CD4-positive, alpha-beta T cell (primary cell): Measurements from ENCODE around the gene ZP3. TPM values are rescaled to one million over a fixed set of nuclear protein-coding genes. Genes with fewer than 3 reads are reported as not detected.
"Not testable (repeated sequence)": the region's sequence is repeated elsewhere in the genome, so short reads cannot be mapped to it uniquely, and the experiment has no call there.

ENCODE experiments used
- ATAC-seq: fragments of 200-7000 bp; cut with Tn5 transposase; one replicate; pipeline ENCODE4 v1.10.0; 2022; ENCODE audit warnings: mild to moderate bottlenecking; ENCODE audit not compliant: poor library complexity
- CTCF ChIA-PET: fragments of 350-600 bp; sonication (Branson Sonifier 250); formaldehyde crosslinking; loops from one replicate; lab custom pipeline; 2021; ENCODE audit warnings: antibody characterized with exemption, inconsistent platforms; lab: Charles Lee
- POLR2A ChIA-PET: fragments of 350-600 bp; sonication (Branson Sonifier 250); formaldehyde crosslinking; loops from one replicate; lab custom pipeline; 2021; ENCODE audit warnings: antibody characterized with exemption, inconsistent platforms; lab: Charles Lee
- DNase-seq, 14 experiments: peaks; one replicate each; pipeline ENCODE4 v3.0.0-alpha.2; 2013 to 2020; ENCODE audit warnings: mixed read lengths in 2 of 14
- H3K27ac ChIP-seq, 2 donors: one replicate each; pipeline versions ENCODE4 v1.5.1 to v1.7.0; 2013; ENCODE audit warnings: low read length in 2 of 2, low read depth in 1 of 2, mild to moderate bottlenecking in 1 of 2
- H3K27me3 ChIP-seq, 2 experiments: 1 replicate in 1 of 2; 2 replicates in 1 of 2; pipeline versions ENCODE4 v1.6.1 to v1.7.0; 2013; ENCODE audit warnings: low read length in 2 of 2, control low read depth in 1 of 2, mild to moderate bottlenecking in 1 of 2, moderate library complexity in 1 of 2; ENCODE audit not compliant: insufficient read depth in 2 of 2, control insufficient read depth in 1 of 2
- H3K36me3 ChIP-seq: one replicate; pipeline ENCODE4 v1.6.1; 2013; ENCODE audit warnings: low read length, control low read depth; ENCODE audit not compliant: insufficient read depth
- H3K4me1 ChIP-seq: one replicate; pipeline ENCODE4 v1.6.1; 2013; ENCODE audit warnings: low read length, control low read depth; ENCODE audit not compliant: insufficient read depth
- H3K4me3 ChIP-seq: one replicate; pipeline ENCODE4 v1.5.1; 2013; ENCODE audit warnings: mild to moderate bottlenecking, low read length, moderate library complexity
- H3K9me3 ChIP-seq, 2 experiments: 1 replicate in 1 of 2; 2 replicates in 1 of 2; pipeline versions ENCODE4 v1.6.1 to v1.7.0; 2013; ENCODE audit warnings: low read length in 2 of 2, mild to moderate bottlenecking in 2 of 2, control low read depth in 1 of 2, moderate library complexity in 1 of 2; ENCODE audit not compliant: control insufficient read depth in 1 of 2, insufficient read depth in 1 of 2
- H3K27ac Mint-ChIP-seq: one replicate; pipeline ENCODE4 v1.8.0; 2020; ENCODE audit warnings: mixed read lengths
- H3K27me3 Mint-ChIP-seq: one replicate; pipeline ENCODE4 v1.8.0; 2021; ENCODE audit warnings: mixed read lengths
- H3K36me3 Mint-ChIP-seq: one replicate; pipeline ENCODE4 v1.8.0; 2021; ENCODE audit warnings: low read depth, mixed read lengths
- H3K4me1 Mint-ChIP-seq: one replicate; pipeline ENCODE4 v1.8.0; 2021; ENCODE audit warnings: low read depth, mixed read lengths
- H3K4me3 Mint-ChIP-seq: one replicate; pipeline ENCODE4 v1.8.0; 2020; ENCODE audit warnings: mild to moderate bottlenecking, mixed read lengths
- H3K9me3 Mint-ChIP-seq: one replicate; pipeline ENCODE4 v1.8.0; 2020; ENCODE audit warnings: mixed read lengths
- intact Hi-C, 2 experiments: fragments of 100-400 bp; cut with DNase I in 1 of 2; cut with micrococcal nuclease in 1 of 2; formaldehyde crosslinking; loops; one replicate each; pipeline versions ENCODE4 v1.15.1 to v1.9.0; 2023 to 2025; cut with DNase I, micrococcal nuclease
- total RNA-seq, 174 experiments: library from RNA in 2 of 174; stranded (reverse) in 2 of 174; gene quantifications; one replicate each; pipeline ENCODE4 v1.2.3 and lab custom pipeline; 2021 to 2026
- TF ChIP-seq, protein P1 (sequence below): fragments of 200-600 bp; IDR thresholded peaks from one replicate; pipeline ENCODE4 v1.8.0; 2022; ENCODE audit warnings: antibody characterized with exemption, mild to moderate bottlenecking

The ZP3 gene
- total RNA-seq, 2 experiments from 2014 or later: 3.2 to 7.0 TPM

DNA sequence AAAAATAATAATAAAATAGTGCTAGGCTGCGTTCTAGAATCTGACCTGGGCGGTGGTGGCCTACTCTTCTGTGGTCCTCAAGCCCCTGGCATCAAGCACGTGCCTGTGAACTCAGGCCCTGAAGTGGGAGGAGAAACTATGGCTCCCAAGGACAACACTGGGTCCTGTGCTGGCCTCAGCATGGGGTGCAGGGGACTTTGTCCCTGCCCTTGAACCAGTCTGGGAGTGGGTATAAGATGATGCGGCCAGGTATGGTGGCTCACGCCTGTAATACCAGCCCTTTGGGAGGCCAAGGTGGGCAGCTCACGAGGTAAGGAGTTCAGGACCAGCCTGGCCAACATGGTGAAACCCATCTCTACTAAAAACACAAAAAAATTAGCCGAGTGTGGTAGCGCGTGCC lies 5.5 kb downstream of the ZP3 start:
- H3K9me3 Mint-ChIP-seq: no peaks in the 10 kb centered on the region
- ChIA-PET CTCF (no interaction called here), POLR2A (no interaction called here)
- Histone ChIP-seq H3K4me1 (no peaks in the 10 kb centered on the region), H3K27me3 (no peaks in the 10 kb centered on the region), H3K4me3 (no peak overlapping the region), H3K27ac (no peak overlapping the region), H3K9me3 (no peaks in the 10 kb centered on the region), H3K36me3 (no peaks in the 10 kb centered on the region)
- no peak overlapping the region for H3K4me3 Mint-ChIP-seq
- no peak overlapping the region for H3K27ac Mint-ChIP-seq
- no peaks in the 10 kb centered on the region for H3K27me3 Mint-ChIP-seq
- no peaks in the 10 kb centered on the region for H3K36me3 Mint-ChIP-seq
- no peaks in the 10 kb centered on the region for H3K4me1 Mint-ChIP-seq
- TF ChIP-seq, protein P1, sequence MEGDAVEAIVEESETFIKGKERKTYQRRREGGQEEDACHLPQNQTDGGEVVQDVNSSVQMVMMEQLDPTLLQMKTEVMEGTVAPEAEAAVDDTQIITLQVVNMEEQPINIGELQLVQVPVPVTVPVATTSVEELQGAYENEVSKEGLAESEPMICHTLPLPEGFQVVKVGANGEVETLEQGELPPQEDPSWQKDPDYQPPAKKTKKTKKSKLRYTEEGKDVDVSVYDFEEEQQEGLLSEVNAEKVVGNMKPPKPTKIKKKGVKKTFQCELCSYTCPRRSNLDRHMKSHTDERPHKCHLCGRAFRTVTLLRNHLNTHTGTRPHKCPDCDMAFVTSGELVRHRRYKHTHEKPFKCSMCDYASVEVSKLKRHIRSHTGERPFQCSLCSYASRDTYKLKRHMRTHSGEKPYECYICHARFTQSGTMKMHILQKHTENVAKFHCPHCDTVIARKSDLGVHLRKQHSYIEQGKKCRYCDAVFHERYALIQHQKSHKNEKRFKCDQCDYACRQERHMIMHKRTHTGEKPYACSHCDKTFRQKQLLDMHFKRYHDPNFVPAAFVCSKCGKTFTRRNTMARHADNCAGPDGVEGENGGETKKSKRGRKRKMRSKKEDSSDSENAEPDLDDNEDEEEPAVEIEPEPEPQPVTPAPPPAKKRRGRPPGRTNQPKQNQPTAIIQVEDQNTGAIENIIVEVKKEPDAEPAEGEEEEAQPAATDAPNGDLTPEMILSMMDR: no peak
- ATAC-seq (no peak), DNase-seq (no peak)
- intact Hi-C loops: no loop called here

DNA sequence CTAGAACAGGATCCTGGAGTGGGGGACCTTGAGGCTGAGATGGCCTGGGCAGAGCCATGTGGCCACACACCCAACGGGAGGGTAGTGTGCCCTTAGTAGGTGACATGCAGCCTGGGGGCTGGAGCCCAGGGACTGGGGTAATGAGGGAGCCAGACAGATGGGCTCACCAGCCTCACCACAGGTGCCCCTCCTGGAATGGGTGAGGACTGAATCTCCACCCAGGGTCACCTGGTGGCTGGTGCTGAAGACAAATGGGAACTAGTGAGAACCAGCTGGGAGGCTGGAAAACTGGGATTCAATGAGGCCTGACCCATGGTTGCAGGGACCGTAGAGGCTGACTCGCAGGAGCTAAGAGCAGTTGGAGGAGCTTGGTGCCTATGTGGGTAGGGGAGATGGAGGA lies 6.1 kb downstream of the ZP3 start:
- H3K9me3 ChIP-seq: no peaks in the 10 kb centered on the region
- no peaks in the 10 kb centered on the region for H3K27me3 ChIP-seq
- H3K36me3 ChIP-seq: no peaks in the 10 kb centered on the region
- DNase-seq (no peak), ATAC-seq (no peak)
- Mint-ChIP-seq H3K4me1 (no peaks in the 10 kb centered on the region), H3K9me3 (no peaks in the 10 kb centered on the region), H3K27me3 (no peaks in the 10 kb centered on the region), H3K36me3 (no peaks in the 10 kb centered on the region), H3K4me3 (no peak overlapping the region), H3K27ac (no peak overlapping the region)
- intact Hi-C loops: no loop called here
- no peaks in the 10 kb centered on the region for H3K4me1 ChIP-seq
- no peak overlapping the region for H3K27ac ChIP-seq
- no peak overlapping the region for H3K4me3 ChIP-seq
- CTCF ChIA-PET: no interaction called here
- POLR2A ChIA-PET: no interaction called here
- TF ChIP-seq, protein P1: no peak

DNA sequence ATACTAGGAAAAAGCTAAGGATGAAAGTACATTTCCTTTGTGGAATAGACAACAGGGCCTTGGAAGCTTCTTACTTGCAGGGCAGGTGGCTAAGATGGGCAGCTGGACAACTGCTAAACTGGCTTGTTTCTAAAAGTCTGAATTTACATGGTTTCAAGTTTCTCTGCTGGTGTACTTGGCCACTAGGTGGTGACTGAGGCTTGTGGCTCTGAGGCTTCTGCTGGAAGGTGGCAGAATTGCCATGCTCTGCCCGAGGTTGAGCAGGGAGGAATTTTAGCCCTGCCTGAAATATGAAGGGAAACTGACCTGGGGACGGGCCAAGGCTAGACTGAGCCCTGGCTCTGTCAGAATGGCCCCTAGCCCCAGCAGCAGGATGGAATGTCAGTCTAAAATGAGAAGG lies 13.1 kb downstream of the ZP3 start:
- ATAC-seq (peak; percentile 70), DNase-seq (peak; percentile 31 to 79 (median 48))
- POLR2A ChIA-PET, H3K4me3 Mint-ChIP-seq, H3K27ac ChIP-seq, H3K4me3 ChIP-seq, intact Hi-C loops, H3K9me3 Mint-ChIP-seq, H3K27ac Mint-ChIP-seq, H3K27me3 ChIP-seq, H3K4me1 ChIP-seq, H3K36me3 Mint-ChIP-seq, H3K27me3 Mint-ChIP-seq, H3K9me3 ChIP-seq, H3K4me1 Mint-ChIP-seq, CTCF ChIA-PET, H3K36me3 ChIP-seq: not testable (repeated sequence)
- TF ChIP-seq, protein P1: peak; percentile 54

DNA sequence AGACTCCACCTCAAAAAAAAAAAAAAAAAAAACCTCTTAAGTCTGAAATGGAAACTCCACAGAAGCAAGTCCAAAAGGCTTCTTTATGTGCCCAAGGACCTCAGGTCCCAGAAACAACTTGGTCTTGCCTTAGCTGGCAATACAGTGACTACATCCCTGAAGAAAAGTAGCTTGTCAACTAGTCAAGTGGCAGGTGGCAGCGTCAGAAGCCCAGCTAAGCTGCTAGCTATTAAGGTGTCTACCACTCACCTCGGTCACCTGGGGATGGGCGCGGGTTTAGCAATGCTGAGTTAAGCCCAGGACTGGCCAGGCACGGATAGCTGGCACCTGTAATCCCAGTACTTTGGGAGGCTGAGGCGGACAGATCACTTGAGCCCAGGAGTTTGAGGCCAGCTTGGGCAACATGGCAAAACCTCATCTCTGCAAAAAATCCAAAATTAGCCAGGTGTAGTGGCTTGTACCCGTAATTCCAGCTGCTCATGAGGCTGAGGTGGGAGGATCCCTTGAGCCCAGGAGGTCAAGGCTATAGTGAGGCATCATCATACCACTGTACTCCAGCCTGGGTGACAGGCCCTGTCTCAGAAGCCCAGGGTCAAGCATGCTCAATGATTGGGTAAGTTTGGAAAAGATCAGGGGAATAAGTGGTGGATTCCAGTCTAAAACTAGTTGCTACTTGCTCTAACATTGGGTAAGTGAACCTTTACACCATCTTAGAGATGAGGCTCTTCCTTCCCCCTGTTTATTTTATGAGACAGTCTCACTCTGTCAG lies 14.6 kb downstream of the ZP3 start:
- H3K4me1 ChIP-seq: peaks cover 11% of the 10 kb centered on the region
- CTCF ChIA-PET, H3K27ac ChIP-seq, H3K27me3 ChIP-seq, POLR2A ChIA-PET, H3K4me1 Mint-ChIP-seq, H3K36me3 Mint-ChIP-seq, H3K4me3 Mint-ChIP-seq, H3K9me3 Mint-ChIP-seq, H3K27me3 Mint-ChIP-seq, DNase-seq, intact Hi-C loops, H3K36me3 ChIP-seq, ATAC-seq, H3K4me3 ChIP-seq, H3K27ac Mint-ChIP-seq, H3K9me3 ChIP-seq: not testable (repeated sequence)

DNA sequence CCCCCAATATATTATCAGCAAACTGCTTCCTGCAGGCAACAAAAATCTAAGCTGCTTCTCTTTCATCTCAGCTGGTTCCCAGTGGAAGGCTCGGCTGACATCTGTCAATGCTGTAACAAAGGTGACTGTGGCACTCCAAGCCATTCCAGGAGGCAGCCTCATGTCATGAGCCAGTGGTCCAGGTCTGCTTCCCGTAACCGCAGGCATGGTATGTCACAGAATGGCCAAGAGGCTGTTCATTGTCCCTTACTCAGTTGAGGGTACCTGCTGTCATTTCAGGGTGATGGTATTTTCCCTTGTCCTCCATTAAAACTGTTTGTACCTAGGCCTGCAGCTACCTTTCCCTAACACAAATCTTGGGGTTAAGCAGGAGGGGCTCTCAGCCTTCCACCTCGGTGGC lies 15.7 kb downstream of the ZP3 start:
- H3K4me1 Mint-ChIP-seq, POLR2A ChIA-PET, H3K9me3 ChIP-seq, ATAC-seq, CTCF ChIA-PET, H3K36me3 ChIP-seq, DNase-seq, H3K27ac Mint-ChIP-seq, H3K4me3 Mint-ChIP-seq, H3K36me3 Mint-ChIP-seq, H3K27ac ChIP-seq, H3K27me3 Mint-ChIP-seq, H3K4me3 ChIP-seq, intact Hi-C loops, H3K9me3 Mint-ChIP-seq, H3K27me3 ChIP-seq: not testable (repeated sequence)
- peaks cover 17% of the 10 kb centered on the region for H3K4me1 ChIP-seq
